GM18909 (cell line): ENCODE data around the gene TBX1.
"Not testable (repeated sequence)": the region's sequence is repeated elsewhere in the genome, so short reads cannot be mapped to it uniquely, and the experiment has no call there.

ENCODE experiments used
- ATAC-seq: cut with Tn5 transposase; IDR thresholded peaks from one replicate; pipeline ENCODE4 v1.9.1; 2021; ENCODE audit warnings: mild to moderate bottlenecking; ENCODE audit not compliant: unreplicated experiment, poor library complexity

TBX1 gene

DNA sequence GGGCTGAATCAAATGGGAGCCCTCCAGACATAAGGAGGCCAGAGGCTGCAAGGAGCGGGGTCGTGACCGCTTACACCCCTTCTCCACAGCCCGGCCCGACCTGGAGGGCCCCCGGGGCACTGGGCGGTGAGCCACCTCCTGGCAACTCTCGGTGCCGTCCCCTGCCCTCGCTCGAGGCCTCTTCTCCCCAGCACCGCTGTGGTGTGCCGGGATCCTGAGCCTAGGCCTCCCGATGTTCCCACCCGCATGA, 37.7 kb upstream of the TBX1 start:
- ATAC-seq: no peak

DNA sequence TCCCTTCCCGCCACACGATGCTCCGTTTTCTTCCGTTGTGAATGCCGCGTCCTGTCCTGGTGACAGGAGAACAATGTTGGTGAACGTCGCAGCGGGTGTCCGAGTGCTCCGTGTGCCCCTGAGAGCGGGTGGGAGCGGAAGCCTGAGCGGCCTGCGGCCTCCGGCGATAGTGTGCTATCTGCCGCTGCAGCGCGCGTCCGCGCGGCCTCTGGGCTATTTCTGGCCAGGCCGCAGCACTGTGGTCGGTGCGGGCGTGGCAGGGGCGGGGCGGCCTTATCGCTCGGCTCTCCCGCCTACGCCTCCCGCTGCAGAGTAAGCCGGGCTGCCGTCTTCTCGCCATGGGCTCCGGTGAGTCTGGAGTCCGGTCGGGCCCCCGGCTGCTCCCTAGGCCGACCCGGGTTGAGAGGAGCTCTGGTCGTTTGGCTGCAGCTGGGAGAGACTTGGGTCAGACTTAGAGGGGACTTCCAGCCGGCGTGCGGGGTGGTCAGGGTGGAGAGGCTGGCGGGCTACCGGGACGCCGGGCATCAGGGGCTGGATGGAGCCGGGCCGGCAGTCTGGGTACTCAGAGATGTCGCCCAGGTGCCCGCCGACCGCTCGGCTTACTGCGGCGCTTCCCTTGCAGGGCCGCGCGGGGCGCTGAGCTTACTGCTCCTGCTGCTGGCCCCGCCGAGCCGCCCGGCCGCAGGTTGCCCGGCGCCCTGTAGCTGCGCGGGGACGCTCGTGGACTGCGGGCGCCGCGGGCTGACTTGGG, 37.2 kb upstream of the TBX1 start, which contains the start of gene GP1BB:
Gene GP1BB (plus strand): TSS at position 308 of the 751 bp plus-strand sequence. CDS start 31 bp downstream, at position 339.
- no peak for ATAC-seq

DNA sequence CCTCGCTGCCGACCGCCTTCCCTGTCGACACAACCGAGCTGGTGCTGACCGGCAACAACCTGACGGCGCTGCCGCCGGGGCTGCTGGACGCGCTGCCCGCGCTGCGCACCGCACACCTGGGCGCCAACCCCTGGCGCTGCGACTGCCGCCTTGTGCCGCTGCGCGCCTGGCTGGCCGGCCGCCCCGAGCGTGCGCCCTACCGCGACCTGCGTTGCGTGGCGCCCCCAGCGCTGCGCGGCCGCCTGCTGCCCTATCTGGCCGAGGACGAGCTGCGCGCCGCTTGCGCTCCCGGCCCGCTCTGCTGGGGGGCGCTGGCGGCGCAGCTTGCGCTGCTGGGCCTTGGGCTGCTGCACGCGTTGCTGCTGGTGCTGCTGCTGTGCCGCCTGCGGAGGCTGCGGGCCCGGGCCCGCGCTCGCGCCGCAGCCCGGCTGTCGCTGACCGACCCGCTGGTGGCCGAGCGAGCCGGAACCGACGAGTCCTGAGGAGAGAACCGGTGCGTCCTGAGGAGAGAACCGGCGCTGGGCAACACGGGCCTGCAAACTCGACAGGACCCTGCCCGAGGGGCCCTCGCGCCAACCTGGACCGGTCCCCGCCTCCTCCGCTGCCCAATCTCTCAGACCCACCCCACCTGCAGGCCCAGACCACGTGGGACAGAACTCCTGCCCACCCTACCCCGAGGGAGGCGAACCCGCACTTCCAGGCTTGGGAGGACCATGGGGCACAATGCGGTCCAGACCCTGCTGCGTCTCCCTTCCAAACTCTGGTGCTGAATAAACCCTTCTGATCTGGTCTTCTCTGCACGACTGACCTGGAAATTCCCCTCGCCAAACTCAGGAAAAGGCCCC, 36.4 kb upstream of the TBX1 start:
- ATAC-seq: no peak

DNA sequence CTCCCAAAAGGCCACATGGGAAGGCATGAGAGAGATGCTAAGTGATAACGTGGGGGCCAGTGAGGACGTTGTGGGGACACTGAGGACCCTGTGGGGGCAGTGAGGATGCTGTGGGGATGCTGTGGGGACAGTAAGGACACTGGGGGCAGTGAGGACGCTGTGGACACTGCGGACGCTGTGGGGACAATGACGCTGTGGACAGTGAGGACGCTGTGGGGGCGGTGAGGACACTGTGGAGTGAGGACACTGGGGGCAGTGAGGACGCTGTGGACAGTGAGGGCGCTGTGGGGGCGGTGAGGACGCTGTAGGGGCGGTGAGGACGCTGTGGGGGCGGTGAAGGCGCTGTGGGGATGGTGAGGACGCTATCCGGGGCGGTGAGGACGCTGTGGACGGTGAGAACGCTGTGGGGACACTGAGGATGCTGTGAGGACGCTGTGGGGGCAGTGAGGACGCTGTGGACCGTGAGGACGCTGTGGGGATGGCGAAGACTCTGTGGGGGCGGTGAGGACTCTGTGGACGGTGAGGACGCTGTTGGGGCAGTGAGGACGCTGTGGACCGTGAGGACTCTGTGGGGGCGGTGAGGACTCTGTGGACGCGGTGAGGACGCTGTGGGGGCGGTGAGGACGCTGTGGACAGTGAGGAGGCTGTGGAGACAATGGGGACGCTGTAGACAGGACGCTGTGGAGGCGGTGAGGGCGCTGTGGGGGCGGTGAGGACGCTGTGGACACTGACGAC, 35.5 kb upstream of the TBX1 start:
- ATAC-seq: no peak

DNA sequence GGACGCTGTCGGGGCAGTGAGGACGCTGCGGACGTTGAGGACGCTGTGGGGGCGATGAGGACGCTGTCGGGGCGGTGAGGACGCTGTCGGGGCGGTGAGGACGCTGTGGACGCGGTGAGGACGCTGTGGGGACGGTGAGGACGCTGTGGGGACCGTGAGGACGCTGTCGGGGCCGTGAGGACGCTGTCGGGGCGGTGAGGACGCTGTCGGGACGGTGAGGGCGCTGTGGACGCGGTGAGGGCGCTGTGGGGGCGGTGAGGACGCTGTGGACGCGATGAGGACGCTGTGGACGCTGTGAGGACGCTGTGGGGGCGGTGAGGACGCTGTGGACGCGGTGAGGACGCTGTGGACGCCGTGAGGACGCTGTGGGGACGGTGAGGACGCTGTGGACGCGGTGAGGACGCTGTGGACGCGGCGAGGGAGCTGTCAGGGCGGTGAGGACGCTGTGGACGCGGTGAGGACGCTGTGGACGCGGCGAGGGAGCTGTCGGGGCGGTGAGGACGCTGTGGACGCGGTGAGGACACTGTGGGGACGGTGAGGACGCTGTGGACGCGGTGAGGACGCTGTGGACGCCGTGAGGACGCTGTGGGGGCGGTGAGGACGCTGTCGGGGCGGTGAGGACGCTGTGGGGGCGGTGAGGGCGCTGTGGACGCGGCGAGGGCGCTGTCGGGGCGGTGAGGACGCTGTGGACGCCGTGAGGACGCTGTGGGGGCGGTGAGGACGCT, 34.4 kb upstream of the TBX1 start:
- not testable (repeated sequence) for ATAC-seq

DNA sequence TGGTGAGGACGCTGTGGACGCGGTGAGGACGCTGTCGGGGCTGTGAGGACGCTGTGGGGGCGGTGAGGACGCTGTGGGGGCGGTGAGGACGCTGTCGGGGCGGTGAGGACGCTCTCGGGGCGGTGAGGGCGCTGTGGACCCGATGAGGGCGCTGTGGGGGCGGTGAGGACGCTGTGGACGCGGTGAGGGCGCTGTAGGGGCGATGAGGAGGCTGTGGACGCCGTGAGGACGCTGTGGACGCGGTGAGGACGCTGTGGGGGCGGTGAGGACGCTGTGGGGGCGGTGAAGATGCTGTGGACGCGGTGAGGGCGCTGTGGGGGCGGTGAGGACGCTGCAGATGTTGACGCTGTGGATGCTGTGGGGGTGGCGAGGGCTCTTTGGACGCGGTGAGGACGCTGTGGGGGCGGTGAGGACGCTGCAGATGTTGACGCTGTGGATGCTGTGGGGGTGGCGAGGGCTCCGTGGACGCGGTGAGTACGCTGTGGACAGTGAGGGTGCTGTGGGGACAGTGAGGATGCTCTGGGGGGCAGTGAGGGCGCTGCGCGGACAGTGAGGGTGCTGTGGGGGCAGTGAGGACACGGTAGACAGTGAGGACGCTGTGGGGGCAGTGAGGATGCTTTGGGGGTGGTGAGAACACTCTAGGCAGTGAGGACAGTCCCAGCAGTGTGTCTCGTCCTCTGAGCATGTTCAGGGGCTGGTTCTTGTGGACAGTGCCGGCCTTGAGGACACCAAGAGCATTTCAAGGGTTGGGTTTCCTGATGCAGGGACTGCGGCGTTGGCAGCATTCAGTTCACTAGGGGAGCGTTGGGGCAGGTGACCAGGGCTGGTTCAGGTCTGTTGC, 33.0 kb upstream of the TBX1 start:
- no peak for ATAC-seq

DNA sequence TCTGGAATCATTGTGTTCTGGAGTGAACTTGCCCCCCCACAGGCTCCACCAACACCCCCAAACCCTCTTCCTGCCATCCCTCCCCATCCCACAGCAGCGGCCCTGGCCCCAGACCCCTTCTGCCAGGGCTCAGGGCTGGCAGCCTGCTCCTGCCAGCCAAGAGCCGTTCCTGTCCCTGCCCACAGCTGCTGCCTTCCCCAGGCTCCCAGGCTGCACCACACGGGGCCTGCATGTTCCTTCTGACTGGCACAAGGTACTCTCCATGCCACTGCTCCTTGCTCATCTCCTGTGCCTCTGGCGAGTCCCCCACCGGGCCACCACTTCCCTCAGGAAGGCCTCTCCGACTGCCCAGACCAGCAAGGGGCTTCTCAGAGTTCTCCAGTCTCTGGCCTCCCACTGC, 32.3 kb upstream of the TBX1 start:
- ATAC-seq: no peak

DNA sequence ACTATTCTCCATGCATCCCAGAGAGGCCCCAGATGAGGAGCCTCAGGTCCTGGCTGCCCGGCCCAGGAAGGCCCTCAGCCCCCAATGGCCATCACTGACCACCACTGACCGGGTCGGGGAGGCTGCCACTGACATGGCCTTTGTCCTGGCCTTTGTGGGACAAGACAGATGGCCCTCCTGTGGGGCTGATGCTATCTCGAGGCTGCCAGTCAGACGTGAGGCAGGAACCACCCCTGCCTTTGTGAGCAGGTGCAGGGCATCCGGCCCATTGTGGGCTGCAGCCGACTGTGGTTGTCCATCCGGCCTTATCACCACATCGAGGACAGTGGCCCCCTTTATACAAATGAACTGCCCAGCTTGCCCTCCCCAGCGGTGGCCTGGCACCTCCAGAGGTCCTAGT, 31.7 kb upstream of the TBX1 start:
- ATAC-seq: no peak

DNA sequence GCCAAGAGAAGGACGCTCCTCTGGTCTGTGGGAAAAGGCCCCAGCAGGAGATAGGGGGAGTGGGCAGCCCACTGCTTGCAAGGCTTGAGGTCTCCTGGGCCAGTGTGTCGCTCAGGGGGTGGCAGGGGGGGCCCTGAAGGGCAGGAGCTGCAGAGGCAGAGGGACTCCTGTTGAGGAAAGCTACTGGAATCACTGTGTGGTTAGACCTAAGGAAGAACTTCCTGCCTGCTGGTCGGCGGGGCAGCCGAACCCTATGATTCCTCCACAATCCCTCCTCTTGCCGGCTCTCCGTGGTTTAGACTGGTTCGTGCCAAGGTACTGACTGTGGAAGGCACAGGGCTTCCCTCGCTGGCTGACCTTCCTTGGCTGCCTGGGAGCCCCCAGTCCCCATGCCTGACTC, 31.1 kb upstream of the TBX1 start:
- no peak for ATAC-seq

DNA sequence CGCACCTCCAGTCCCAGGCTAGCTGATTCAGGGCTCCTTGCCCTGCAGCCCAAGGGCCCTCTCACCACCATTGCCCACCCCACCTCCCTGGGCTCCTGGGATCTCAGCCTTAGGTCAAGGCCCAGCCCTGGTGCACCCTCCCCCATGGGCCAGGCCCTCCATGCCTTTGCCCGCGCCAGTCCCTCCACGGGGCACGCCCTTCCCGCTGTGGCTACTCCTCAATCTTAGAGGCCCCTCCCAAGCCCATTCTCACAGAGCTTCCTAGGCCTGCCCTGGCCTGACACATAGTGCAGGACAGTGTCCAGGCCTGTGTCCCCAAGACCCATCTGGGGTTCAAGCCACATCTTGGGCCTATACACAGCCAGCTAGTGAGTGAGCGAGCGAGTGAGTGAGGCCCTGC, 30.4 kb upstream of the TBX1 start:
- no peak for ATAC-seq

DNA sequence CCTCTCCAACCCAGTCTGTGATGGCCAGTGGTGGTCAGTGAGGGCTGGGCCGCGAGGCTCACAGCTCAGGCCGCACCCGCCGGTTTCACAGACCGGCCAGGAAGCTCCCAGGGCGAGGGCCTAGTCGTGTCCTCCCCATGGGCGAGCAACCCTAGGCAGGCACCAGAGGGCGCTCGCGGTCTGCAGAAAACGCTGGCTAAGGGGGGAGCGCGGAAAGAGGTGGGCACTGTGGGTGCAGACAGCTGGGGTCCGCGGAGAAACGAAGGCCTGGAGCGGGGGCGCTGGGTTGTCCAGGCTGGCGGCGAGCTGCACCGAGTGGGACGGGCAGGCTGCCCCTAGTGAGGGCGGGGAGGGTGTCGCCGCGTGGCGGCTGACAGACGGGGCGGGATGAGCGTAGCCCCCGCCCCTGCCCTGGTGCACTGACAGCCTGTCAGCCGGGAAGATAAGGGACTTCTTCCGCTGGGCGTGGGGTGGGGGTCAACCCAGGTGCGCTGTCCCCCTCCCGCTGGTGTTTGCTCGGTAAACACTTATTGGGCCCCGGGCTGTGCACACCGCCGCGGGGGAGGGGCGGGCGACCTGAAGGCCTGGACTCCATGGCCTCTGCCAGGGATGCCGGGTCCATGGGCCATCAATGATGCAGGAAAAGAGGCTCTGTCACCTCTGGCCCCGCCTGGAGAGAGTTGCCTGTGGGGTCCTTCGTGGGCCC, 29.8 kb upstream of the TBX1 start:
- ATAC-seq: no peak

DNA sequence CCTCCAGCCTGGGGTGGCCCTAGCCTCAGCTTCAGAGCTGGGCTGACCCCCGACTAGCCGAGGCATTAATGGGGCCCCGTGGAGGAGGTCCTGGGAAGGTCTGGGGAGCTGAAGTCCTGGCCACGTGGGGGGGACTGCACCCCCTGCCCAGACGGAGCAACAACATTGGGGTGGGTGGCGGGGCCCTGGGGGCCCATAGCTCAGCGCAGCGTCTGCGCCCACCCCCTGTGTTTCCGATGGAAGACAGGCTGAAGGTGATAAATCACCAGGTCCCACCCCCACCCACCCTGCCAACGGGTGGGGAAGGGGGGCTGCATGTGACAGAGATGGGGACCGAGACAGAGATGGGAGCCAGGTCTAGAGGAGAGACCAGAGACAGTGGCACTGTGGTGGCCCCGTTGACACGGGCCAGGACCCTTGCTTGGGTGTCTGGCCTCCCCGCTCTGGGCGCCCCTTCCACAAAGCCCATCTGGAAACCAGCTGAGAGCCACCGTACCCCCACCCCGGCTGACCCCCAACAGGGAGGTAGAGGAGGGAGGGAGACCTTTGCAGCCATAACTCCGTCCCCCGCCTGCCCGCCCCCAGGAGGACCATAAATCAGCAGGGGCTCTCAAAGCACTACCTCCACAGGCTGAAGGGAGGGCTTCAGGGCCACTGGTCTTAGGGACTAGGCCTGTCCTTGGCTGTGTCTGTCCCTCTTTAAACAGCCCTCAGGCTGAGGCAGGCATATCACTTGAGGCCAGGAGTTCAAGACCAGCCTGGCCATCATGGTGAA, 29.0 kb upstream of the TBX1 start:
- ATAC-seq: no peak

DNA sequence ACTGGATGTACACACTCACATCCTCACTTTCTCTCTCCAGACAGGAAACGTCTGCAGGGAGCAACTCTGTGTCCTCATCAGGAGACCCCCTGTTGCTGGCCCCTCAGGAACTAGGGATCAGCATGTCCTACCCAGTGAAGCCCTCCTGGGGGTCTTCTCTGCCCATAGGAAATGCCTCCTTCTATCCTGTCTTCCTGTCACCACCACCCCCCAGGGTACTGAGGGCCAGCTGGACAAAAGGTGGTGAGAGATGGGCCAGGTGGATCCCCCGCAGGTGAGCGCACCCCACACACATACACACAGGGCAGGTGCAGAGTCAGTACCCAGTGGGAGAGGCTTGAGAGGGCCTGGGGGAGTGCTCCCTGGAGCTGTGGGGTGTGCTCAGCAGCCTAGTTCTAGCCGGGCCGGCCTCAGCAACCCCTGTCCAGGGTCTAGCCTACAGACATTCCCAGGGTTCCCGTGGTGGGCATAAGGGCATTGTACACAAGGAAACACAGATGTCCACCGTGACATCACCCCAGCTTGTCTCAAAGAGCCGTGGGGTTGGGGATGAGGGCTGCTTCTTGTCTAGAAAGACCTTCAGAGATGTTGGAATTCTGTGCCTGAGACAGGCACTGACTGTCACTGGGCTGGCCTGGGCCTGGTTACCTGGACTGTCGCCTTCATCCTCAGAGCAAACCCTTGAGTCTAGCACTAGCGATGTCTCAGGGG, 28.0 kb upstream of the TBX1 start:
- no peak for ATAC-seq

DNA sequence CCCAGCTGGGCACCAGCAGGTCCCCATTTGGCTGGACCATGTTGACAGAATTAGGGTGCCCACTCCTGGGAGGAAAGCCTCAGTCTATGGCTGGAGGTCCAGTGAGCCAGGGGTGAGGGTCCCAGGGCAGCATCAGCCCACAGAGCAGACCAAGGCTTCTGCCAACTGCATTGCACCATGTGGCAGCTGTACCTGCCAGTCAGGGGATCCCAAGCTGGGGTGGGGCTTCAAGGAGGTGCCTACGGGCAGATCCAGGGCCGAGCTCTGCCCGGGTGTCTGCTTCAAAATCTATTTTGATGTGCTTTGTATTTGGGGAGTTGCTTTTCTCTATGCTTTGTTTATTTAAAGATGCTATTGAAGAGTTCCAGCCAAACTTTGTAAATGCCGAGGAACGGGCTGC, 26.8 kb upstream of the TBX1 start:
- no peak for ATAC-seq

DNA sequence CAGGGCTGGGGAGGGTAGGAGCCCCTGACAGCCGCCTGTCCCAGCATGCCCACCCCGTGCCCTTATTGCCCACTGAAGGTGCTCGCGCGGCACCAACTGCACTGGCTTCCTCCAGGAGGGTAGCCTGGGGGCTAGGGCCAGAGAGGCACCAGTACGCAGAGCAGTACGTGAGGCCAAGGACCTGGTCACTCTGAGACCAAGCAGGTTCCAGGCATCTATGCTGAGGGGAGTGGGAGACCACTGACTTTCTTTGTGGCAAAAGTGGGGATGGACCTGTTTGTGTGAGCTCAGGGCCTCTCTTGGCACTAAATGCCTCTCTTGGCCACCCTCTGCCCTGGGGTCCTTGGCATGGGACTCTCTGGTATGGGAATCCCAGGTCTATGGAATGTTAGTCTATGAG, 26.4 kb upstream of the TBX1 start:
- ATAC-seq: no peak

DNA sequence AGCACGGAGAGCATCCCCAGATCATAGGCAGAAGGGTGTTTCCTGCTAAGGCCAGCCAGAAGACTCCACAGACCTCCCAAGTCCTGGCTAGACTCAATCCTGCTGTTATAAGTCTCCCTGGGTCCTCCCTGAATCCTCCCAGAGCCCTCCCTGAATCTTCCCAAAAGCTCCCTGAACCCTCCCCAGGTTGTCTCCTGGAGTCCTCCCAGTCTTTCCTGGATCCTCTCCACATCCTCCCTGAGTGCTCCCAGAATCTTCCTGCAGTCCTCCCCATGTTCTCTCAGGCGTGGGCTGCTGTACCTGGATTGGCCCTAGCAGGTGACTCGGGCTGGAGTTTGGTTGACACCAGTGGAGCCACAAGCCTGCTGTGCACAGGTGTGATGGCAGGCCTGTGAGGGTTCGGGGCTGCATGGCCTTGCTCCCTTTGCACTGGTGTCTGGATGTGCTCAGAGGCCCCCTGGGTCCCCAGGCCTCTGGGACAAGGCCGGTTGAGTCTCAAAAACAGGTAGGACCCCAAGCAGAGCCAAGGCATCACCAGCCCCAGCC, 25.7 kb upstream of the TBX1 start:
- ATAC-seq: no peak

DNA sequence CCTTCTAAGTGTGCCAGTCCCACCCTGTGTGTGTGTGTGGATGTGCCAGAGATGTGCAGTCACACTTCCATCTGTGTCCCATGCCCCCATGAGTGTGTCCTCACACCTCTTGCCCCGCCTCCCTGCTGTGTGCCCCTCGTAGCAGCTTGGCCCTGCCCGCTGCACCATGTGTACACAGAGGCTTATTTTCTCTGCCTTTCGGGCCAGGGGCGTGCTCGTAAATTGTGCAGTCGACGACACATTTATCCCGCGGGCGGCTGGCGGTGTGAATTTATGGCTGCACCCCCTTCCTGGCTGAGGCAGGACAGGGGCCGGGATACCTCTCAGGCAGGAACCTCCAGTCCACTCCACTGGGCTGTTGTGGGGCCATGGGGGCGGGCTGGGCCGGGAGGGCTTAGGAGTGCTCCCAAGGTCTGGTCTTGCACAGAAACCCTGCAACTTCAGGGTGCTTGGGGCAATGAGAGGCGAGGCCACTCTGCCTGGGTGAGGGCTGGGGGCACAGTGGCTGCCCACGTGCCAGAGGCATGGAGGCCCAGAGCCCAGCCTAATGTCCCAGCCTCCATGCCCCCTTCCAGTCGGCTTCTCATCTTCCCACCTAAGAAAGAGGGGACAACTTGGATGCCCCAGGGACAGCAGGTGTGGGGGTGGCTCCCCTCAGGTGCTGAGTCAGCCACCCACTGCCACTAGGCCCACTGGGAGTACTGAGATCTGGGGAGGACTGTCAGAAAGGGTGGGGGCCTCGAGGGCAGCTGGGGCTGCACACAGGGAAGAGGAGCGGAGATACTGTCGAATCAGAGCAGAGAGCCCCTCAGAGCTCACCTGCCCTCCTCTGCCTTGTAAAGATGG, 24.7 kb upstream of the TBX1 start:
- no peak for ATAC-seq
